ENCODE measurements around the gene INIP.
"Not testable (repeated sequence)": the region's sequence is repeated elsewhere in the genome, so short reads cannot be mapped to it uniquely, and the experiment has no call there.

The INIP gene

GRCh38 chr9:112680731-112681402 is 37.0 kb downstream of the INIP start:
- TF ChIP-seq, protein P1, sequence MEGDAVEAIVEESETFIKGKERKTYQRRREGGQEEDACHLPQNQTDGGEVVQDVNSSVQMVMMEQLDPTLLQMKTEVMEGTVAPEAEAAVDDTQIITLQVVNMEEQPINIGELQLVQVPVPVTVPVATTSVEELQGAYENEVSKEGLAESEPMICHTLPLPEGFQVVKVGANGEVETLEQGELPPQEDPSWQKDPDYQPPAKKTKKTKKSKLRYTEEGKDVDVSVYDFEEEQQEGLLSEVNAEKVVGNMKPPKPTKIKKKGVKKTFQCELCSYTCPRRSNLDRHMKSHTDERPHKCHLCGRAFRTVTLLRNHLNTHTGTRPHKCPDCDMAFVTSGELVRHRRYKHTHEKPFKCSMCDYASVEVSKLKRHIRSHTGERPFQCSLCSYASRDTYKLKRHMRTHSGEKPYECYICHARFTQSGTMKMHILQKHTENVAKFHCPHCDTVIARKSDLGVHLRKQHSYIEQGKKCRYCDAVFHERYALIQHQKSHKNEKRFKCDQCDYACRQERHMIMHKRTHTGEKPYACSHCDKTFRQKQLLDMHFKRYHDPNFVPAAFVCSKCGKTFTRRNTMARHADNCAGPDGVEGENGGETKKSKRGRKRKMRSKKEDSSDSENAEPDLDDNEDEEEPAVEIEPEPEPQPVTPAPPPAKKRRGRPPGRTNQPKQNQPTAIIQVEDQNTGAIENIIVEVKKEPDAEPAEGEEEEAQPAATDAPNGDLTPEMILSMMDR (IDR thresholded peaks at IDR 0.05; ENCODE audit: low read length) = no peak
- no peaks in the 10 kb centered on the region for H3K4me1 ChIP-seq (ENCODE audit: low read length)
- no peak for DNase-seq
- H4K20me1 ChIP-seq (ENCODE audit: insufficient read depth, low read length) = no peaks in the 10 kb centered on the region
- H3K9me3 ChIP-seq (replicated peaks; ENCODE audit: insufficient read depth, low read length) = no peaks in the 10 kb centered on the region
- H3F3A ChIP-seq (ENCODE audit: insufficient read depth, low read length) = no peaks in the 10 kb centered on the region
- H3K27ac ChIP-seq (ENCODE audit: low read length) = no peak overlapping the region
- H3K9me2 ChIP-seq (replicated peaks; ENCODE audit: insufficient read depth, low read length) = no peaks in the 10 kb centered on the region
- no peaks in the 10 kb centered on the region for H3K36me3 ChIP-seq (replicated peaks; ENCODE audit: insufficient read depth, low read length)
- no peak overlapping the region for H2AFZ ChIP-seq (ENCODE audit: low read length)
- H3K4me2 ChIP-seq (ENCODE audit: low read depth, low read length) = no peak overlapping the region
- no peaks in the 10 kb centered on the region for H3K27me3 ChIP-seq (replicated peaks; ENCODE audit: insufficient read depth, low read length)
- no peak overlapping the region for H3K4me3 ChIP-seq (ENCODE audit: low read length)
- no peak overlapping the region for H3K9ac ChIP-seq (ENCODE audit: low read length)
- H3K79me2 ChIP-seq (ENCODE audit: low read length) = no peaks in the 10 kb centered on the region

GRCh38 chr9:112677040-112677439 is 40.9 kb downstream of the INIP start:
- Histone ChIP-seq H3K36me3 (replicated peaks; ENCODE audit: insufficient read depth, low read length) (no peaks in the 10 kb centered on the region), H3K9ac (ENCODE audit: low read length) (no peak overlapping the region), H3K9me3 (replicated peaks; ENCODE audit: insufficient read depth, low read length) (no peaks in the 10 kb centered on the region), H3K9me2 (replicated peaks; ENCODE audit: insufficient read depth, low read length) (no peaks in the 10 kb centered on the region), H3F3A (ENCODE audit: insufficient read depth, low read length) (no peaks in the 10 kb centered on the region), H3K79me2 (ENCODE audit: low read length) (no peaks in the 10 kb centered on the region), H3K4me1 (ENCODE audit: low read length) (no peaks in the 10 kb centered on the region), H2AFZ (ENCODE audit: low read length) (no peak overlapping the region), H3K4me3 (ENCODE audit: low read length) (no peak overlapping the region), H3K27ac (ENCODE audit: low read length) (no peak overlapping the region), H3K27me3 (replicated peaks; ENCODE audit: insufficient read depth, low read length) (no peaks in the 10 kb centered on the region), H3K4me2 (ENCODE audit: low read depth, low read length) (no peak overlapping the region), H4K20me1 (ENCODE audit: insufficient read depth, low read length) (no peaks in the 10 kb centered on the region)
- no peak for TF ChIP-seq EZH2 (optimal IDR thresholded peaks at IDR 0.05; ENCODE audit: low read depth, low read length)
- DNase-seq = no peak

DNA sequence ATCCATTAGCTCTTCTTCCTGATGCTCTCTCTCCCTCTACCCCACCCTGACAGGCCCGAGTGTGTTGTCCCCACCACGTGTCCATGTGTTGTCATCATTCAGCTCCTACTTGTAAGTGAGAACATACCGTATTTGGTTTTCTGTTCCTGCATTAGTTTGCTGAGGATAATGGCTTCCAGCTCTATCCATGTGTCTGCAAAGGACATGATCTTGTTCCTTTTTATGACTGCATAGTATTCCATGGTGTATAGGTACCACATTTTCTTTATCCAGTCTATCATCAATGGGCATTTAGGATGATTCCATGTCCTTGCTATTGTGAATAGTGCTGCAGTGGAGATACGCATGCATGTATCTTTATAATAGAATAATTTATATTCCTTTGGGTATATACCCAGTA is 44.7 kb downstream of the INIP start:
- H2AFZ ChIP-seq (ENCODE audit: low read length); H3K9ac ChIP-seq (ENCODE audit: low read length); H4K20me1 ChIP-seq (ENCODE audit: insufficient read depth, low read length); H3K79me2 ChIP-seq (ENCODE audit: low read length); H3K4me3 ChIP-seq (ENCODE audit: low read length); H3K9me3 ChIP-seq (replicated peaks; ENCODE audit: insufficient read depth, low read length); H3K4me1 ChIP-seq (ENCODE audit: low read length); H3K36me3 ChIP-seq (replicated peaks; ENCODE audit: insufficient read depth, low read length); DNase-seq; H3K27ac ChIP-seq (ENCODE audit: low read length); H3K27me3 ChIP-seq (replicated peaks; ENCODE audit: insufficient read depth, low read length); H3K4me2 ChIP-seq (ENCODE audit: low read depth, low read length); H3K9me2 ChIP-seq (replicated peaks; ENCODE audit: insufficient read depth, low read length); H3F3A ChIP-seq (ENCODE audit: insufficient read depth, low read length): not testable (repeated sequence)

DNA sequence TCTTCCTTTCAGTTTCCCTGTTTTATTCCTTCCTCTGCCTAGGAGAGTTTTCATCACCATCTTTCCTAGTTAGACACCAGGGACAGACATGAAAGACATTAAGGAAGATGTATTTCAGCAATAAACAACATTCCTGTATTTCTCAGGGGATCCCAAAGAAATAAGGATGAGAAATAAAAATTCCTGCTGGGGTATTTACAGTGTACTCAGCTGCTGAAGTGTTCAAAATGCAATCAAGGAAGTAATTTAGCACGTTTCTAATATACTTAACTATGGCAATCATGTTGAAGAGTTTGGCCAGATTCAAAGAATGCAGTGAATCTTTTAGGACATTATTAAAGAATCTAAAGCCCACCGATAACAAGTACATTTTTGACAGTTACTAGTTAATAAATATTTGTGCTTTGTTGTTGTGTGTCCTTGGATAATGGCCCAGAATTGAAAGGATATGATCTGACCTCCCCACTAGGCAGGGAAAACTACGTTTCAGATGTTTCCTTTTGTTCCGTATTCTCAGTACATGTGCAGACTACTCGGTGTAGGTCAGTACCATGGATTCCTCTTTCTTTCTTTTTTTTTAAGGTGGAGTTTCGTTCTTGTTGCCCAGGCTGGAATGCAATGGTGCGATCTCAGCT is 46.8 kb downstream of the INIP start:
- H3K4me3 ChIP-seq (ENCODE audit: low read length) = no peak overlapping the region
- no peak overlapping the region for H2AFZ ChIP-seq (ENCODE audit: low read length)
- no peaks in the 10 kb centered on the region for H3K27me3 ChIP-seq (replicated peaks; ENCODE audit: insufficient read depth, low read length)
- H3K9me2 ChIP-seq (replicated peaks; ENCODE audit: insufficient read depth, low read length) = no peaks in the 10 kb centered on the region
- H3F3A ChIP-seq (ENCODE audit: insufficient read depth, low read length) = no peaks in the 10 kb centered on the region
- no peaks in the 10 kb centered on the region for H3K36me3 ChIP-seq (replicated peaks; ENCODE audit: insufficient read depth, low read length)
- no peaks in the 10 kb centered on the region for H3K9me3 ChIP-seq (replicated peaks; ENCODE audit: insufficient read depth, low read length)
- no peaks in the 10 kb centered on the region for H3K79me2 ChIP-seq (ENCODE audit: low read length)
- no peak overlapping the region for H3K27ac ChIP-seq (ENCODE audit: low read length)
- no peaks in the 10 kb centered on the region for H4K20me1 ChIP-seq (ENCODE audit: insufficient read depth, low read length)
- TF ChIP-seq EZH2 (optimal IDR thresholded peaks at IDR 0.05; ENCODE audit: low read depth, low read length) (no peak), EZH2phosphoT487 (IDR thresholded peaks at IDR 0.05; ENCODE audit: low read length) (no peak)
- TF ChIP-seq, protein P1 (IDR thresholded peaks at IDR 0.05; ENCODE audit: low read length) = no peak
- H3K4me1 ChIP-seq (ENCODE audit: low read length) = no peaks in the 10 kb centered on the region
- no peak overlapping the region for H3K4me2 ChIP-seq (ENCODE audit: low read depth, low read length)
- no peak for DNase-seq
- H3K9ac ChIP-seq (ENCODE audit: low read length) = no peak overlapping the region

Data from MM.1S (cell line).